ENCODE measurements around the gene CBFA2T2. TPM values are rescaled to one million over a fixed set of nuclear protein-coding genes. Genes with fewer than 3 reads are reported as not detected.
A peak's percentile ranks its signal among the peaks of the same experiment; 100 is the strongest.
"Not testable (repeated sequence)": the region's sequence is repeated elsewhere in the genome, so short reads cannot be mapped to it uniquely, and the experiment has no call there.

CBFA2T2 gene
- total RNA-seq, 1 donor from 2014 or later = 5.3 TPM

- DNase-seq = peak; percentile 45
These were observed 195.6 kb downstream of the CBFA2T2 start for GRCh38 chr20:33685328-33686099.

GRCh38 chr20:33686100-33686983, 196.4 kb downstream of the CBFA2T2 start, which contains the start of gene E2F1:
TSS of gene E2F1 (minus strand) at chr20:33686385. CDS start at chr20:33686264, 121 bp downstream.
- peak; percentile 94 for DNase-seq

GRCh38 chr20:33686984-33687366, 197.1 kb downstream of the CBFA2T2 start:
- DNase-seq = no peak

GRCh38 chr20:33687370-33687915, 197.5 kb downstream of the CBFA2T2 start:
- no peak for DNase-seq

GRCh38 chr20:33687993-33688937, 198.4 kb downstream of the CBFA2T2 start:
- DNase-seq = no peak

GRCh38 chr20:33688938-33689424, 199.1 kb downstream of the CBFA2T2 start:
- DNase-seq = no peak

GRCh38 chr20:33689493-33689892, 199.6 kb downstream of the CBFA2T2 start:
- no peak for DNase-seq

GRCh38 chr20:33689973-33690372, 200.1 kb downstream of the CBFA2T2 start:
- peak; percentile 69 for DNase-seq

- no peak for DNase-seq
These were observed 203.4 kb downstream of the CBFA2T2 start for GRCh38 chr20:33693289-33693688.

- DNase-seq = no peak
These were observed 204.1 kb downstream of the CBFA2T2 start for GRCh38 chr20:33693741-33694638.

GRCh38 chr20:33694639-33695012, 204.7 kb downstream of the CBFA2T2 start:
- DNase-seq = no peak

GRCh38 chr20:33696448-33696847, 206.6 kb downstream of the CBFA2T2 start:
- no peak for DNase-seq

GRCh38 chr20:33697129-33697528, 207.2 kb downstream of the CBFA2T2 start:
- DNase-seq = no peak

- DNase-seq = not testable (repeated sequence)
These were observed 209.1 kb downstream of the CBFA2T2 start for GRCh38 chr20:33698966-33699365.

Other genes with a start within 250 kb of the CBFA2T2 start
- gene BPIFB1, start 206.9 kb upstream of the CBFA2T2 start, total RNA-seq = not detected in 2 replicates
- gene CDK5RAP1, start 88.6 kb upstream of the CBFA2T2 start, total RNA-seq = 21.1 and 25.9 TPM in 2 replicates
- gene SNTA1, start 46.3 kb upstream of the CBFA2T2 start, total RNA-seq = 7.2 and 8.8 TPM in 2 replicates
- 0.05 TPM in 1 of 2 replicates, not detected in the other for gene C20orf144, start 172.2 kb downstream of the CBFA2T2 start, total RNA-seq
- gene ACTL10, start 176.8 kb downstream of the CBFA2T2 start, total RNA-seq = 1.9 and 2.2 TPM in 2 replicates
- gene NECAB3, start 184.3 kb downstream of the CBFA2T2 start, total RNA-seq = 10.2 and 12.4 TPM in 2 replicates
- 11.2 and 16.1 TPM in 2 replicates for gene E2F1, start 196.3 kb downstream of the CBFA2T2 start, total RNA-seq
- 4.3 and 5.0 TPM in 2 replicates for gene PXMP4, start 230.2 kb downstream of the CBFA2T2 start, total RNA-seq
- 1.9 and 2.4 TPM in 2 replicates for gene ZNF341, start 241.9 kb downstream of the CBFA2T2 start, total RNA-seq

Measured in dermis blood vessel endothelial cell (primary cell).